ENCODE results near the gene SHLD1.

The SHLD1 gene

GRCh38 chr20:5806457-5807263 is 56.5 kb downstream of the SHLD1 start:
- Histone ChIP-seq H3K27me3 (ENCODE audit: insufficient read depth, low read length, poor library complexity) (no peaks in the 10 kb centered on the region), H3K36me3 (ENCODE audit: insufficient read depth, low read length) (peaks cover 9% of the 10 kb centered on the region; the same call in 1 of the 2 replicates), H3K79me2 (ENCODE audit: insufficient read depth, low read length) (no peaks in the 10 kb centered on the region), H4K20me1 (ENCODE audit: insufficient read depth, low read length) (no peaks in the 10 kb centered on the region), H2AFZ (ENCODE audit: low read depth, low read length) (no peak overlapping the region), H3K4me2 (ENCODE audit: insufficient read depth, low read length) (no peak overlapping the region), H3K27ac (ENCODE audit: low read length) (no peak overlapping the region), H3K4me1 (ENCODE audit: insufficient read depth, low read length) (no peaks in the 10 kb centered on the region), H3K9me3 (ENCODE audit: insufficient read depth, low read length, severe bottlenecking) (no peaks in the 10 kb centered on the region), H3K9ac (ENCODE audit: low read depth, low read length) (no peak overlapping the region), H3K4me3 (ENCODE audit: low read depth in 1 of 2, low read length in 2 of 2) (no peak overlapping the region)
- DNase-seq (no peak), ATAC-seq (ENCODE audit: insufficient read depth, low read depth) (no peak)
- no peak for TF ChIP-seq EZH2 (IDR thresholded peaks at IDR 0.05; ENCODE audit: borderline replicate concordance, low read depth, low read length, severe bottlenecking)
- TF ChIP-seq CTCF (IDR thresholded peaks at IDR 0.05; ENCODE audit: borderline replicate concordance, extremely low read depth, low read length, poor library complexity, severe bottlenecking): no peak

GRCh38 chr20:5807431-5807830 is 57.2 kb downstream of the SHLD1 start:
- Histone ChIP-seq H3K9me3 (ENCODE audit: insufficient read depth, low read length, severe bottlenecking) (no peaks in the 10 kb centered on the region), H3K4me1 (ENCODE audit: insufficient read depth, low read length) (no peaks in the 10 kb centered on the region), H3K4me2 (ENCODE audit: insufficient read depth, low read length) (no peak overlapping the region), H4K20me1 (ENCODE audit: insufficient read depth, low read length) (no peaks in the 10 kb centered on the region), H3K4me3 (ENCODE audit: low read depth in 1 of 2, low read length in 2 of 2) (no peak overlapping the region), H3K36me3 (ENCODE audit: insufficient read depth, low read length) (peaks cover 5% of the 10 kb centered on the region; the same call in 1 of the 2 replicates), H3K79me2 (ENCODE audit: insufficient read depth, low read length) (no peaks in the 10 kb centered on the region), H3K27me3 (ENCODE audit: insufficient read depth, low read length, poor library complexity) (no peaks in the 10 kb centered on the region), H3K27ac (ENCODE audit: low read length) (no peak overlapping the region), H3K9ac (ENCODE audit: low read depth, low read length) (no peak overlapping the region), H2AFZ (ENCODE audit: low read depth, low read length) (no peak overlapping the region)
- TF ChIP-seq EZH2 (IDR thresholded peaks at IDR 0.05; ENCODE audit: borderline replicate concordance, low read depth, low read length, severe bottlenecking): no peak
- no peak for DNase-seq
- ATAC-seq (ENCODE audit: insufficient read depth, low read depth): no peak

GRCh38 chr20:5808901-5809300 is 58.7 kb downstream of the SHLD1 start:
- Histone ChIP-seq H2AFZ (ENCODE audit: low read depth, low read length) (no peak overlapping the region), H3K36me3 (ENCODE audit: insufficient read depth, low read length) (peaks cover 5% of the 10 kb centered on the region; the same call in 1 of the 2 replicates), H3K27ac (ENCODE audit: low read length) (no peak overlapping the region), H3K4me3 (ENCODE audit: low read depth in 1 of 2, low read length in 2 of 2) (no peak overlapping the region), H4K20me1 (ENCODE audit: insufficient read depth, low read length) (no peaks in the 10 kb centered on the region), H3K79me2 (ENCODE audit: insufficient read depth, low read length) (no peaks in the 10 kb centered on the region), H3K27me3 (ENCODE audit: insufficient read depth, low read length, poor library complexity) (no peaks in the 10 kb centered on the region), H3K9me3 (ENCODE audit: insufficient read depth, low read length, severe bottlenecking) (no peaks in the 10 kb centered on the region), H3K4me1 (ENCODE audit: insufficient read depth, low read length) (no peaks in the 10 kb centered on the region), H3K9ac (ENCODE audit: low read depth, low read length) (no peak overlapping the region), H3K4me2 (ENCODE audit: insufficient read depth, low read length) (no peak overlapping the region)
- ATAC-seq (ENCODE audit: insufficient read depth, low read depth) (no peak), DNase-seq (no peak)
- TF ChIP-seq EZH2 (IDR thresholded peaks at IDR 0.05; ENCODE audit: borderline replicate concordance, low read depth, low read length, severe bottlenecking) (no peak), CTCF (IDR thresholded peaks at IDR 0.05; ENCODE audit: borderline replicate concordance, extremely low read depth, low read length, poor library complexity, severe bottlenecking) (no peak)

- H2AFZ ChIP-seq (ENCODE audit: low read depth, low read length): no peak overlapping the region
- DNase-seq (no peak), ATAC-seq (ENCODE audit: insufficient read depth, low read depth) (no peak)
- no peaks in the 10 kb centered on the region for H3K79me2 ChIP-seq (ENCODE audit: insufficient read depth, low read length)
- no peaks in the 10 kb centered on the region for H3K27me3 ChIP-seq (ENCODE audit: insufficient read depth, low read length, poor library complexity)
- no peaks in the 10 kb centered on the region for H3K4me1 ChIP-seq (ENCODE audit: insufficient read depth, low read length)
- no peak overlapping the region for H3K9ac ChIP-seq (ENCODE audit: low read depth, low read length)
- H3K4me3 ChIP-seq (ENCODE audit: low read depth in 1 of 2, low read length in 2 of 2): no peak overlapping the region
- H3K4me2 ChIP-seq (ENCODE audit: insufficient read depth, low read length): no peak overlapping the region
- no peak overlapping the region for H3K27ac ChIP-seq (ENCODE audit: low read length)
- no peaks in the 10 kb centered on the region for H3K9me3 ChIP-seq (ENCODE audit: insufficient read depth, low read length, severe bottlenecking)
- H3K36me3 ChIP-seq (ENCODE audit: insufficient read depth, low read length): peaks cover 5% of the 10 kb centered on the region; the same call in 1 of the 2 replicates
- TF ChIP-seq EZH2 (IDR thresholded peaks at IDR 0.05; ENCODE audit: borderline replicate concordance, low read depth, low read length, severe bottlenecking) (no peak), CTCF (IDR thresholded peaks at IDR 0.05; ENCODE audit: borderline replicate concordance, extremely low read depth, low read length, poor library complexity, severe bottlenecking) (no peak)
- H4K20me1 ChIP-seq (ENCODE audit: insufficient read depth, low read length): no peaks in the 10 kb centered on the region
These were observed 59.3 kb downstream of the SHLD1 start for GRCh38 chr20:5809495-5809894.

Measured in DND-41 (cell line).